ENCODE data around the gene DDX10.
"Not testable (repeated sequence)": the region's sequence is repeated elsewhere in the genome, so short reads cannot be mapped to it uniquely, and the experiment has no call there.

DDX10 gene
- 40.7 to 59.1 reads per million in 2 donors for total RNA-seq

DNA sequence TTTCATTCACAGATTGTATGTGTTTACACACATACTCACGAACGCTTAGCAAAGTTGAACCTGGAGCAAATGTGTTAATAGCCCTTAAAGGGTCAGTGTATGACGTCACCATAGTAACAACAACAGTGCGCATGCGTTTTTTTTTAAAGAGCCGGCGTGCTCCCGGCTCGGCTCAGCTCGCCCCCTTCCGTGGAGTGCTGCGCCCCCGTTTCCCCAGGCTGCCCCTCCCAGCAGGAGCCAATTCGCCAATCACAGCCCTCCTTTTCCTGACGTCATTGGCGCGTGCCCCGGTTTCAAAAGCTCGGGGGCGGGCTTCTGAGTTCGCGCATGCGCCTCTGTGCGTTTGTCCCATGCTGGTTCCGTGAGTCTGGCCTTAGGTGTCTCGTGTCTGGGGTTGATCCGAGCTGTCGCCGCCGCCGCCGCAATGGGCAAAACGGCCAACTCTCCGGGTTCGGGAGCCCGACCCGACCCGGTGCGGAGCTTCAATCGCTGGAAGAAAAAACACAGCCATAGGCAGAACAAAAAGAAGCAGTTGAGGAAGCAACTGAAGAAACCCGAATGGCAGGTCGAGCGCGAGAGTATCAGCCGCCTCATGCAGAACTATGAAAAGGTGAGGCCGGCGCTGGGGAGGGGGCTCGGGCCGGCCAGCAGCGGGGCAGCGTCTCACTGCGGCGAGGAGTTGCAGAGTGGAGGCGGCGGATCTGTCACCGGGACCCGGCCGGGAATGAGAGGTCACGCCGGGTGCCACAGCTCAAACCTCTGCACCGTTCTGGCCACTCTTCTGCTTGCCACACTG, at the start of gene DDX10:
Gene DDX10 (plus strand): TSS at position 340 of the 796 bp plus-strand sequence. CDS start 85 bp downstream, at position 425.
- DNase-seq: peak; percentile 87

DNA sequence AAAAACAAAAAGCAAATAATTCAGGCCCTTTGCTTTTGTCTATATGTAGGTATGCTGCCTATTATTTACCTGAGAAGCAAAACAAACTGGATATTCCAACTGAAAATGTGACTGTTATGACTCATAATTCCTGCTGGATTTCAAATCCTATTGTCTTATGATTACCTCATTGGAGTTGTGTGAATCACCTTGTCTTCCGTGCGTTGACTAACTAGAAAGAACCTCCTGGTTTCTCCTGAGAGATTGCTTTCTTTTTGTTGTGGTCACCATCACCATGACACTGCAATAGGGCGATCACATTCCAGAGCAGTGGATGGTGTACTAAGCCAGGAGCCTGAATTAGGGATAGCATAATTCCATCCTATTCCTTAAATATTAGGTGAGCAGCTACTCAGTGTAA, 48.3 kb upstream of the DDX10 start:
- DNase-seq: no peak

DNA sequence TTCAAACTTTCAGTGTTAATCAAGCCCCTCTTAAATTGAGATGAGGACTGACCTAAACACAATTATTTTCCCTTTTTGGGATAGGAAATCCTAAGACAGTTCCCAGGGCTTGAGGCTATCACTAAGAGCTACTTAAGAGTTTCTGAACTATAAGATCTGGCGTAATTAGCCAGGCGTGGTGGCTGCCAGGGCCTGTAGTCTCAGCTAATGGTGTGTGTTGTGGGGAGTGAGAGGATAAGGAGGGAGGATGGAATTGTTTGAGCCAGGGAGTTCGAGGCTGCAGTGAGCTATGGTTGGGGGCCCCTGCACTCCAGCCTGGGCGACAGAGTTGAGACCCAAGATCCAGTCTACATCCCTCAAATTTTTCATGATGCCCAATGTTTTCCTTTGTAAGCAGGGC, 47.8 kb upstream of the DDX10 start:
- no peak for DNase-seq

DNA sequence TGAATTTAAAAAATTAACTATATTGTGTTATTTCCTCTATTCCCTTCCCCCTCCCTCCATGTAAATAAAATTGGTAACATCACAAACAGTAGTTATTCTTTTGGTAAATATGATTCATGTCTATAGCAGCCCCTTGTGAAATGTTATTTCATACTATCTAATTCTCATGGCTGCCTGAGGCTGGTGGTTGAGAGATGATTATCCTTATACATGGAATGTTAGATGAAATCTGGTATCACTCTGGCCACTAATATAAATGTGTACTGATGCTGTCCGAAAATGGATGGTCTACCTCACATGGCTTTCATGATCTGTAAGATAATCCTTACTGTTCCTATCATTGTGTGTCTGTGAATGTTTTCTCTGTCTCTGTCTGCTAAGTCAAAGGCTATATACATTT, 46.3 kb upstream of the DDX10 start:
- DNase-seq: no peak

DNA sequence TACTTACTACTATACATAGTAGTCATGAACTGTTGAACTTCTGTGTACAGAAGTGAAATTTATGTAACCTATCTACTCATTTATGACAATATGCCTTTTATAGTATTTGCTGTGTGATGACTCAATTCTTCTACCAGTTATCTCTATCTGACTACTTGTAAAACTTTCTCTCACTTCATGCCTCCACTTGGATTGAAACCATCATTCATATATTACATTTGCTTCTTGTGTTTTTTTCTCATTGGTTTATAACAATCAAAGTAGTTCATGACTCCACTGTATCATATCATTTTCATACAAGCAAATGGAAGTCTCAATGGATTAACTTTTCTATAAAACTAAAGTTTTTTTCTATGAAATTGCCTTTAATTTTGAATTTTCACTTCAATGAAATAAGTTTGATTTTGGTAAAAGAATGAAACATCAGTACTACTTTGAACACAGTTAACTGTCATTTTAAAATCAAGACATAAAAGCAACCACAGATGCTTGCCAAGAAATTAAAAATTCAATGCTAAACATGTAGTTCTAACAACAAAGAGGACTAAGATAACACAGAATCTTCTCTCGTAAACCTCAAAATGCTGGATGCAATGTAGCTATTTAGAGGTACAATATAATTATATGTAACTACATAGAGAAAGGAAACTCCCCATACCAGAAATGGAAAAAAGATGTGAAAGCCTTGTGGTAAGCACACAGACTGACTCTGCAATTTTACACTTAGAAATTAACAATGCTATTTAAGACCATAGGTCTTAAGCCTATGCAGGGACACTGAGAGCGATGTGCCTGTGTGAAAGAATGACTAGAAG, 43.7 kb upstream of the DDX10 start:
- no peak for DNase-seq

- no peak for DNase-seq
These were observed 42.5 kb upstream of the DDX10 start for GRCh38 chr11:108622341-108622740.

- DNase-seq: no peak
These were observed 40.5 kb upstream of the DDX10 start for GRCh38 chr11:108624196-108624925.

GRCh38 chr11:108628326-108628725, 36.5 kb upstream of the DDX10 start:
- DNase-seq: no peak

DNA sequence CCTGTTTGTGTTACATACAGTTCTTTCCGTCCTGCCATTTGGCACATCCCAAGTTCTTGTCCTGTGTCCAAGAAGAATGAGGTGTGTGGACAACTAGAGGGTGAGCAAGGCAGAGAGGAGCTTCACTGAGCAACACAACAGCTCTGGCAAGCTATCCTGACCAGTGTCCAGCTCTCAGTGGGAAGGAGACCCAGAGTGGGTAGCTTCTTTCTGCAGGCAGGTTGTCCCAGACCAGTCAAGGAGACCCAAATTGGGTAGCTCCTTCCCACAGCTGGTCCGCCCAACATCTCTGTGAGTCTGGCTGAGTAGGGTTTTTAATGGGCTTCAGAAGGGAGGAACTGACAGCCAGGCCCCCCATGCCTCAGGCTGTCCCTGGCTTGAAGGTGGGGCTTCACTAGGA, 36.1 kb upstream of the DDX10 start:
- DNase-seq: no peak

GRCh38 chr11:108629274-108629673, 35.6 kb upstream of the DDX10 start:
- DNase-seq: no peak

GRCh38 chr11:108632041-108632704, 32.7 kb upstream of the DDX10 start:
- no peak for DNase-seq

DNA sequence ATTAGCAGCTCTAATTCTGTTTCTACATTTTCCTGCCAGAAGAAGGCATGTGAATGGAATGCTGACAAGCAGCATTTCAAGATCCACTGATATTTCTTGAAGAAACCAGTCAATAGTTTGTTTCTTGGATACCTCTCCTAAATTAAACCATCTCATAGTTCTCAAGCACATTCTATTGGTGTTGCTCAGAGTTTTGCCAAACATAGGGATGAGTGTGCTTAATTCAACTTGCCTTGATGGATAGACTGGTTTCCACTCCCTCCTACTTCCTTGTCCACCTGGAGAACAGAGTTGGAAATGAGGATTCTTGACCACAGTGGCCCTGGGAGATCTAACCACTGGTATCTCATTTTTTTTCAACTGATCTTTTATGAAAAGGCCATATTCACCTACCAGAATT, 29.8 kb upstream of the DDX10 start:
- no peak for DNase-seq

DNA sequence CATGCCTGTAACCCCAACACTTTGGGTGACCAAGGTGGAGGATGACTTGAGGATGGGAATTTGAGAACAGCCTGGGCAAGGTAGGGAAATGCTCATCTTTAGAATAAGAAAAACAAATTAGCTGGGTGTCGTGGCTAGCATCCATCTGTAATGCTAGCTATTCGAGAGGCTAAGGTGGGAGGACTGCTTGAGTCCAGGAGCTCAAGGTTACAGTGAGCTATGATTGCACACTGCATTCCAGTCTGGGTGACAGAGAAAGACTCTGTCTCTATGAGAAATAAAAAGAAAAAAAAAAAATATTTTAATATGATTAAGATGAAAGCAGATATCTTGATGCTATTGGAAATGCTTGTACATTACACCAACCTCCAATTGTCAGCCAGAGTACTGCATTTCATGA, 28.6 kb upstream of the DDX10 start:
- DNase-seq: no peak

DNA sequence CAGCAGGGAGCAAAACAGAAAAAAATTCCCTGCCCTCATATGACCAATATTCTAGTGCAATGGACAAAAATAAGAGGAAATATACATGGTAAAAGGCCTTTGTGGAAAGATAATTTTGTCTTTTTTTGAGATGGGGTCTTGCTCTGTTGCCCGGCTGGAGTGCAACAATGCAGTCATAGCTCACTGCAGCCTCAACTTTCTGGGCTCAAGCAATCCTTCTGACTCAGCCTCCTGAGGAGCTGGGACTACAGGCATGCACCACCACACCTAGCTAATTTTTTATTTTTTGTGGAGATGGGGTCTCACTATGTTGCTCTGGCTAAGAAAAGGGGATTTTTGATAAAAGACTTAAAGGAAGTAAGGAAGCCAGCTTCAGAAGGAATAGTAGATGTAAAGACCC, 25.7 kb upstream of the DDX10 start:
- DNase-seq: no peak

DNA sequence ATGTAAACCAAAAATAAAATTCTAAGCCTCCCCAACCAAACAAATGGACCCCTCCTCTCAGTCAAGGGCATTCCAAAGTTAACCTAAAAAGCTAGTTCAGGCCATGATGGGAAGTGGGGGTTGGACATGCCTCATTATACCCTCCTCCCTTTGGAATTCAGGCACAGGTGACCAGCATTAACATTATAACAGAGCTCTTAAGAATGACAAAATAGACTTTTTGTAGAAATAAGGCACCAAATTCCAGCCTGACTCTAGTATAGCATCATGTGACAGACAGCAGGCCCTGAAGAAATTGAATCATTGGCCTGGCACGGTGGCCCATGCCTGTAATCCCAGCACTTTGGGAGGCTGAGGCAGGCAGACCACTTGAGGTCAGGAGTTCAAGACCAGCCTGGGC, 23.1 kb upstream of the DDX10 start:
- not testable (repeated sequence) for DNase-seq

DNA sequence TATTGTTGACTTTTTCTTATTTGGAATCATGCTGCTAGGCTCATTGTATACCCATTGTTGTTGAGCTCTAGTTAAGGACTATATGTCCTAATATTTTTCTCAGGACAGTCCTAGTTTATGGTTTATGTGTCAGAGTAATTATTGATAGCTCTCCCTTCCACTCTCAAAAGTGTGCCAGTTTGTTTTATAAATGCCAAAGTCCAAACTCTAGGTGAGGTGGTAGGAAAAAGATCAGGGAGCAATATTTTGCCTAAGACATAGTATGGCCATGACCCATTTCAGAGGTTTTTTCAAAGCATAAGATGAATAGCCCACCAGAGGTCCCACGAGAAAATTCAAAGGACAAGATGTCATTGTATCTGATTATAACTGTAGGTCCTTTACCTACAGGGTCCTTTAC, 20.9 kb upstream of the DDX10 start:
- no peak for DNase-seq

DNA sequence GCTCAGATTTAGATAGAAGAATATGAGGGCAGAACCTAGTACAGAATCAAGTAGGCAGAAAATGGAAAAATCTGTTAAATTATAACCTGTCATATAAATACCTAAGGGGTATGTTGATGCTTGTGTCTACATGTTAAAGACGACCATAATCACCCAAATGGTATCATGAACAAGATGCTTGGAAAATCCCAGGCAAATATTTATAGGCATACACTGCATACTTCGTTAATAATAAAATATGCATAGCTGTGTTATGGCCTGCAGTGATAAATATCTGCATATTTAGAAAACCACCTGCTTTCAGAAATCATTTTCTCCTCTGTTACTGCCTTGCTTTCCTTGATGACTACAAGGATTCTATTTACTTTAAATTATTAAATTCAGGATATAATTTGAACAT, 18.9 kb upstream of the DDX10 start:
- DNase-seq: no peak

DNA sequence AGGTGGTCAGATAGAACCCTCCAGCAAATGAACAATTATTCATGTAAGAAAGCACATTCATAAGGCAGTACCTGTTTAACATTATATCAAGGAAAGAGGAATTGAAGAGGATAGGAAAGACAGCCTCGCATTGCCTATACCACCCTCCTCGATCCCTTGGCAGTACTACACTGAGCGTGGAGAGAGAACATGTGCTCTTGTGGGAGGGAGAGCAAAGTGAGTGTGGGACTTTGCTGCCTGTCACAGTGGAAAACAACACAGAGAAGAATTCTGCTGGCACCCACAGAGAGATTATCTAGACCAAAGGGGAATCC, 17.5 kb upstream of the DDX10 start:
- no peak for DNase-seq

- DNase-seq: no peak
These were observed 17.0 kb upstream of the DDX10 start for GRCh38 chr11:108647701-108648527.

DNA sequence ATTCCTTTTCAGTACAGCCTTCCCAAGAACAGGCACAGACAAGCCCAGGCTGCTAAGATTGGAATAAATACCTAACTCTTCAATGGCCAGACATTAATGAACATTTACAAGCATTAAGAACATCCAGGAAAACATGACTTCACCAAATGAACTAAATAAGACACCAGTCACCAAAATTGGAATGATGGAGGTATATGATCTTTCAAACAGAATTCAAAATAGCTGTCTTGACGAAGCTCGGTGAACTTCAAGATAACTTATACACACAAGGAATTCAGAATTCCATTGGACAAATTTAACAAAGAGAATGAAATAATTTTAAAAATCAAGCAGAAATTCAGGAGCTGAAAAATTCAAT, 16.4 kb upstream of the DDX10 start:
- no peak for DNase-seq

DNA sequence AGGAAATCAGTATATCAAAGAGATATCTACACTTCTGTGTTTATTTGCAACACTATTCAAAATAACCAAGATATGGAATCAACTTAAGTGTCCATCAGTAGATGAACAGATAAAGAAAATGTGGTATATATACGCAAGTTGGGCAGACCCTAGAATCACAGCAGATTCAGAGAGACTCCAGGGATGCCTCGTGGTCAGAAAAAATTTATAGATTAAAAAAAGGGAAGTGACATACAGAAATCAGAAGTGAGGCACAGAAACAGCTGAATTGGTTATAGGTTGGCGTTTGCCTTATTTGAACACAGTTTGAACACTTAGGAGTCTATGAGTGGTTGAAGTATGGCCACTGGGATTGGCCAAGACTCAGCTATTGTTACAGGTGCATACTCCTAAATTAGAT, 10.8 kb upstream of the DDX10 start:
- not testable (repeated sequence) for DNase-seq

- DNase-seq: no peak
These were observed 9.8 kb upstream of the DDX10 start for GRCh38 chr11:108654994-108655631.
